Breast epithelium (tissue), 3 donors: Measurements from ENCODE around the gene MEIS2.

Experiments used
- CTCF ChIP-seq, 3 donors: fragments of 450-650 bp; IDR thresholded peaks; one replicate each; pipeline ENCODE4 v1.5.1; 2016 to 2017; ENCODE audit warnings: antibody characterized with exemption in 3 of 3, mild to moderate bottlenecking in 3 of 3, moderate library complexity in 3 of 3
- POLR2A ChIP-seq: fragments of 450-650 bp; IDR thresholded peaks from one replicate; pipeline ENCODE4 v1.6.1; 2016; ENCODE audit warnings: antibody characterized with exemption, mild to moderate bottlenecking, moderate library complexity
- POLR2AphosphoS5 ChIP-seq, 3 donors: sonication (generic); formaldehyde crosslinking; IDR thresholded peaks; one replicate each; pipeline ENCODE4 v1.6.1; 2017; ENCODE audit warnings: antibody characterized with exemption in 3 of 3

- TF ChIP-seq CTCF (IDR thresholded peaks at IDR 0.05) (no peak), POLR2A (no peak), POLR2AphosphoS5 (IDR thresholded peaks at IDR 0.05) (no peak)
Observed at GRCh38 chr15:37010595-37010994, 89.8 kb downstream of the MEIS2 start.
